IgD-negative memory B cell (primary cell): Measurements from ENCODE around the gene RILPL1. TPM values are rescaled to one million over a fixed set of nuclear protein-coding genes. Genes with fewer than 3 reads are reported as not detected.

Source experiments
- polyA plus RNA-seq: library from polyadenylated mRNA; unstranded; fragments of 300-500 nt; fragmentation: Illumina TruSeq; gene quantifications from one replicate; pipeline ENCODE4 v1.2.3, GENCODE V29; 2021

The RILPL1 gene
- polyA plus RNA-seq, 1 donor from 2014 or later, result 0.08 TPM

Other genes with a start within 250 kb of the RILPL1 start
- gene SBNO1, start 168.9 kb downstream of the RILPL1 start, polyA plus RNA-seq, result 25.3 TPM
- gene KMT5A, start 149.6 kb downstream of the RILPL1 start, polyA plus RNA-seq, result 3.0 TPM
- 14.3 TPM for gene RILPL2, start 97.0 kb downstream of the RILPL1 start, polyA plus RNA-seq
- 47.5 TPM for gene SNRNP35, start 75.6 kb downstream of the RILPL1 start, polyA plus RNA-seq
- 216 TPM for gene TMED2, start 50.8 kb upstream of the RILPL1 start, polyA plus RNA-seq
- 23.5 TPM for gene DDX55, start 68.4 kb upstream of the RILPL1 start, polyA plus RNA-seq
- gene EIF2B1, start 100.0 kb upstream of the RILPL1 start, polyA plus RNA-seq, result 59.9 TPM
- 22.7 TPM for gene GTF2H3, start 100.1 kb upstream of the RILPL1 start, polyA plus RNA-seq
- 0.43 TPM for gene TCTN2, start 137.4 kb upstream of the RILPL1 start, polyA plus RNA-seq
- 16.9 TPM for gene ATP6V0A2, start 178.6 kb upstream of the RILPL1 start, polyA plus RNA-seq
- 0.40 TPM for gene DNAH10, start 228.6 kb upstream of the RILPL1 start, polyA plus RNA-seq